HG03095 (cell line): ENCODE results near the gene HELZ.
"Not testable (repeated sequence)": the region's sequence is repeated elsewhere in the genome, so short reads cannot be mapped to it uniquely, and the experiment has no call there.

Source experiments
- ATAC-seq: cut with Tn5 transposase; IDR thresholded peaks from one replicate; pipeline ENCODE4 v1.9.1; 2021; ENCODE audit warnings: moderate library complexity; ENCODE audit not compliant: unreplicated experiment

HELZ gene

GRCh38 chr17:67271187-67271586 is 26.2 kb upstream of the HELZ start:
- ATAC-seq, result not testable (repeated sequence)

DNA sequence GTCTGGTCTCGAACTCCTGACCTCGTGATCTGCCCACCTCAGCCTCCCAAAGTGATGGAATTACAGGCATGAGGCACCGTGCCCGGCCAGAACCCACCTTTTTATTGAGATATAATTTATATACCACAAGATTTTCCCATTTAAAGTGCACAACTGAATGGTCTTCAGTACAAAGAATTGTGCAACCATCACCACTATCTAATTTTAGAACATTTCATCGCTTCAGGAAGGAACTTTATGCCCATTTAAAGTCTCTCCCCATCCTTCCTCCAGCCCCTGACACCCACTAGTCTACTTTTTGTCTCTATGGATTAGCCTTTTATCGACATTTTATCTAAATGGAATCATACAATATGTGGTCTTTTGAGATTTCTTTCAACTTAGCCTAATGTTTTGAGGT is 25.4 kb upstream of the HELZ start:
- ATAC-seq, result no peak

DNA sequence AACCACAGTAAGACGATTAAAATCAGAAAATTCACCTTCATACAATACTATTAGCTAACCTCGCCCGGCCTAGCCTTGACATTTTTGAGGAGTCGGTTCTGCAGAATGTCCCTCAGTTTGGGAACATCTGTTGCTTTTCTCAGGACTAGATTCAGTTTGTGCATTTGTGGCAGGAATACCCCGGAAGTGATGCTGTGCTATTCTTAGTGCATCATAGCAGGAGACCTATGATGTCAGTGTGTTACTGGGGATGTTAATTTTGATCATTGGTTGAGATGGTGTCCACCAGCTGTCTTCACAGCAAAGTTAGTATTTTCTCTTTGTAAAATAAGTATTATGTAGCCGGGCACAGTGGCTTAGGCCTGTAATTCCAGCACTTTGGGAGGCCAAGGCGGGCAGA is 21.5 kb upstream of the HELZ start:
- no peak for ATAC-seq

GRCh38 chr17:67265436-67266019 is 20.5 kb upstream of the HELZ start:
- no peak for ATAC-seq

- no peak for ATAC-seq
Observed at GRCh38 chr17:67262435-67263117, 17.6 kb upstream of the HELZ start.

DNA sequence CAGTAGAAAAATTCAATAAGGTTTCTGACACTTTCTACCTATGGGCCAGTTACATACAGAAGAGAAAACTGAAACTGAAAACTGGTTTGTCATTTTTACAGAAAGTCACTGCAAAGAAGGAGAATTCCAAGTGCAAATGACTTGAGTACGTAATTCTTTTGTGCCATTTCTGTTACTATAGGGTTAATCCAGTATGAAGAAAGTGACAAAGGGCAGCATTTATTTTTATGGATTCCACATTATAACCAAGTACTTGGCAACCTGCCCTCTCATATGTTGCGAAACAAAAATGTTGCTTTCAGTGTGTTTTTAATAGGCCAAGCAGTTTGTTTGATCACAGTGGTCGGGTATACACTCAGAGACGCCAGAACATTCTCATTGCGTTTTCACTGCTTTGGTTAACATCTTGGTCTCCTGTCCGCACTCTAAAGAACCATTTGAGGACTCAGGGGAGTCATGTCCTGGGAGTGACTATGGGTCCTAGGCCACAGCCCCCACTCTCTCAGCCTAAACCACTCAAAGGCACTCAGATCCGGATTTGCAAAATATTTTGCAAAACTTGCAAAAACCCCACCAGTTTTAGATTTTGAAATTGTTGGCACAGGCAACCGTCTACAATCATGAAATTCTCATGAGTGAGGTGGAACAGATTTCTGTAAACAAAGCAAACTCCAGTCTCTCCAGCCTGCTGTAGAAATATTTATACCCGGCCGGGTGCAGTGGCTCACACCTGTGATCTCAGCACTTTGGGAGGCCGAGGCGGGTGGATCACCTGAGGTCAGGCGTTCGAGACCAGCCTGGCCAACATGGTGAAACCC is 15.4 kb upstream of the HELZ start:
- no peak for ATAC-seq

GRCh38 chr17:67258821-67259468 is 13.9 kb upstream of the HELZ start:
- no peak for ATAC-seq

GRCh38 chr17:67256075-67256732 is 11.2 kb upstream of the HELZ start:
- ATAC-seq, result no peak

DNA sequence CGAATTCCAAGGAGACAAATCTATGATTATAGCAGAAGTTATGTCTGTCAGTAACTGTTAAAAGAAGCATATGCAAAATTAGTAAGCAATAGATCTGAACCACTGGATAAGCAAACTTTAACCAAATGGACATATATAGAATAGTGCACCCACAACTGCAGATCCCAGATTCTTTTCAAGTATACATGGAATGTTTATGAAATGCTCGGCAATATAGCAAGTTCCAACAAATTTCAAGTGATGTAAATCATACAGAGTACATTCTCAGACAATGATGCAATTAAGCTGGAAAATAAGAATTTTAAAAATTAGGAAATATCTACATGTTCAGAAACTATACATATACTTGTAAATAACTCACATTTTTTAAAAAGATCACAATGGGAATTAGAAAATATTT is 8.4 kb upstream of the HELZ start:
- no peak for ATAC-seq

DNA sequence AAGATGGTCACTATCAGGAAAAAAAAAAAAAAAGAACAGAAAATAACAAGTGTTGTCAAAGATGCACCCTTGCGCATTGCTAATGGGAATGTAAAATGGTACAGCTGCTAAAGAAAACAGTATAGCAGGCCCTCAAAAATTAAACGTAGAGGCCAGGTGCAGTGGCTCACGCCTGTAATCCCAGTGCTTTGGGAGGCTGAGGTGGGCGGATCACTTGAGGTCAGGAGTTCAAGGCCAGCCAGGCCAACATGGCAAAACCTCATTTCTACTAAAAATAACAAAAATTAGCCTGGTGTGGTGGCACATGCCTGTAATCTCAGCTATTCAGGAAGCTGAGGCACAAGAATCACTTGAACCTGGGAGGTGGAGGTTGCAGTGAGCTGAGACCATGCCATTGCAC is 6.6 kb upstream of the HELZ start:
- not testable (repeated sequence) for ATAC-seq

DNA sequence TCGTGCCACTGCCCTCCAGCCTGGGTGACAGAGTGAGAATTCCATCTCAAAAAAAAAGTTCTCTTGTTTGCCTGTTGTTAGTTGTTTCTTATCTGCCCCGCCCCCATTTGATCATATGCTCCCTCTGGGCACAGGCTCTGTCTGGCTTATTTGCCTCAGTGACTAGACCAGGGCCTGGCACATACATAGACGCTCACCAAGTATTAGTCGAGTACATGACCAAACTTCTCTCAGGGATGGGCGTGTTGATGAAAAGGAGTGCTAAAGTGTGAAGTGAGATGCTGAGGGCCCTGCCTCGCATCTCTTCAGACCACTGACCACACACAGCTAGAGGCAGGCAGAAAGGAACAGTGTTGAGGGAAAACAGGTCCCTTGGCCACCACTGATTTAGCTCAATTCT is 3.3 kb upstream of the HELZ start:
- ATAC-seq, result no peak

GRCh38 chr17:67247416-67247900 is 2.5 kb upstream of the HELZ start:
- no peak for ATAC-seq

- no peak for ATAC-seq
Observed at GRCh38 chr17:67246653-67247415, 1.8 kb upstream of the HELZ start.

DNA sequence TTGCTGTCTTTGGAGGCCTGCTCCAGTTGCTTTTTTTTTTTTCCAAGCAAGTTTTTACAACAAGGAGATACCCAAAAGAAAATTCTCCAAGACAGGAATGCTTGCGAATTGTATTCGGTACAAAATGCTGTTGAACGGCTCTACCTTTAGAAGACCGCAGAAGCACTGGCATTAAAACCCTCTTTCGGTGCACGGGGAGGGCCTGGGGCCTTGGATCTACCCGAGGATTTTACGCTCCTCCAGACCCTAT is 1.3 kb upstream of the HELZ start:
- no peak for ATAC-seq

- no peak for ATAC-seq
Observed at GRCh38 chr17:67245694-67246402, 852 bp upstream of the HELZ start.

GRCh38 chr17:67244431-67245072 is 444 bp downstream of the HELZ start:
- peak; percentile 19 for ATAC-seq

DNA sequence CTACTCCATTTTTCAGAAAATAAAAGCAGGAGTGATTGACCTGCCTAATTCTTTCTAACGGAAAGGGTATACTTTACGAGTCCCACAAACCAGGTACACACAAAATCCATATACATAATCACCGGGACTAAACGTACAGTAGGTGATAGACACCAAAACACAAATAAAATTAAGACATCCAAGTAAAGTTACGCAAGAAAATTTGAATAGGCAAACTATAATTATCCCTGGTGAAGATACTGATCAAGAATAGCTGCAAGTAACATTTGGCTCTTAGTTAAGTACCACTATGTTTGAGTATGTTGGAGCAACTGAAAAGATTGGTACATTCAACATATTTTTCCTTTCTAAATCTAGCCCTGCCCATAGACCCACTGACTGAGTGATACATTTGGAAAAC is 1.7 kb downstream of the HELZ start:
- no peak for ATAC-seq

GRCh38 chr17:67241719-67242341 is 3.2 kb downstream of the HELZ start:
- no peak for ATAC-seq

DNA sequence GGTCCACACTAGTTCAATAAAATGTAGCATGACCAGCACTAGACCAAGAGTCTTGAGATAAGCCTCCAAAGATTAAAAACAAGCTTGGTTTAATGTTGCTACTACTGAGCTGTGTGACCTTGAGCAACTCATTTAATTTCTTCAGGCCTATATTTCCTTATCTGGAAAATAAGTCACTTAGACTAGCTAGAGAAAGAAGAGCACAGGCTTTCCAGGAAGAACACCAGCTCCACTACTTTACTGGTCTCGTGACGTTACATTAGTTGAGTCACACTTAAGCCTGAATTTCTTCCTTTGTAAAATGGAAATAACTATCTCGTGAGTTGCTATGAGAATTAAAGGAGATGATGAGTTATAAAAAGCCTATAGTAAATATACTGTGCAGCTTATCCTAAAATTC is 5.4 kb downstream of the HELZ start:
- ATAC-seq, result no peak
